ENCODE measurements around the gene IGFBP3.

The IGFBP3 gene

GRCh38 chr7:45891462-45892402 is 29.3 kb downstream of the IGFBP3 start:
- DNase-seq, result no peak

GRCh38 chr7:45890902-45891461 is 30.1 kb downstream of the IGFBP3 start:
- DNase-seq, result peak; percentile 58

- DNase-seq, result no peak
Measured at GRCh38 chr7:45890125-45890901, 30.8 kb downstream of the IGFBP3 start.

- DNase-seq, result no peak
Measured at GRCh38 chr7:45889367-45890067, 31.6 kb downstream of the IGFBP3 start.

GRCh38 chr7:45888993-45889366 is 32.1 kb downstream of the IGFBP3 start:
- DNase-seq, result no peak

- peak; percentile 7 for DNase-seq
Measured at GRCh38 chr7:45888185-45888992, 32.7 kb downstream of the IGFBP3 start, which contains the start of gene IGFBP1. Gene IGFBP1, plus strand, starts transcription at chr7:45888488. Its CDS starts 165 bp downstream, at chr7:45888653.

GRCh38 chr7:45886931-45887667 is 34.0 kb downstream of the IGFBP3 start:
- DNase-seq, result no peak

- DNase-seq, result no peak
Measured at GRCh38 chr7:45885264-45885882, 35.7 kb downstream of the IGFBP3 start.

- DNase-seq, result no peak
Measured at GRCh38 chr7:45884136-45884535, 36.9 kb downstream of the IGFBP3 start.

GRCh38 chr7:45882465-45882810 is 38.6 kb downstream of the IGFBP3 start:
- no peak for DNase-seq

- no peak for DNase-seq
Measured at GRCh38 chr7:45881759-45882464, 39.2 kb downstream of the IGFBP3 start.

GRCh38 chr7:45881280-45881758 is 39.8 kb downstream of the IGFBP3 start:
- no peak for DNase-seq

GRCh38 chr7:45880433-45880860 is 40.6 kb downstream of the IGFBP3 start:
- no peak for DNase-seq

GRCh38 chr7:45878457-45879144 is 42.5 kb downstream of the IGFBP3 start:
- DNase-seq, result no peak

GRCh38 chr7:45876519-45876918 is 44.6 kb downstream of the IGFBP3 start:
- DNase-seq, result no peak

- DNase-seq, result no peak
Measured at GRCh38 chr7:45874408-45875131, 46.5 kb downstream of the IGFBP3 start.

GRCh38 chr7:45873355-45873754 is 47.7 kb downstream of the IGFBP3 start:
- no peak for DNase-seq

GRCh38 chr7:45873035-45873354 is 48.1 kb downstream of the IGFBP3 start, which contains the start of gene CCDC201:
Gene CCDC201, minus strand, starts transcription at chr7:45873082. Its CDS starts 75 bp downstream, at chr7:45873007.
- no peak for DNase-seq

Data from hematopoietic multipotent progenitor cell treated with erythropoietin and hydrocortisone succinate and interleukin-3 and kit ligand, for 4 days (in vitro differentiated cells).